Esophagus muscularis mucosa (tissue), 4 donors: ENCODE results near the gene ZNF385C. TPM values are rescaled to one million over a fixed set of nuclear protein-coding genes. Genes with fewer than 3 reads are reported as not detected.
A peak's percentile ranks its signal among the peaks of the same experiment; 100 is the strongest.

Experiments
- DNase-seq: peaks from one replicate; pipeline ENCODE4 v3.0.0-alpha.2; 2017; ENCODE audit errors: extremely low spot score
- H3K27ac ChIP-seq, 4 donors: fragments of 200-600 bp; sonication (generic); replicated peaks in 1 of 4; 1 replicate in 3 of 4; 2 replicates in 1 of 4; pipeline ENCODE4 v1.5.1; 2016 to 2019; ENCODE audit warnings: mild to moderate bottlenecking in 1 of 4
- H3K27me3 ChIP-seq, 4 donors: fragments of 200-600 bp; sonication (generic); one replicate each; pipeline versions ENCODE4 v1.5.1 to v1.6.0; 2016 to 2019
- H3K36me3 ChIP-seq, 4 donors: fragments of 200-600 bp; sonication (generic); one replicate each; pipeline ENCODE4 v1.5.1; 2016 to 2019
- H3K4me1 ChIP-seq, 4 donors: fragments of 200-600 bp; sonication (generic); one replicate each; pipeline ENCODE4 v1.5.1; 2016 to 2019
- H3K4me3 ChIP-seq, 4 donors: fragments of 200-600 bp; sonication (generic); 1 replicate in 2 of 4; 2 replicates in 2 of 4; pipeline ENCODE4 v1.5.1; 2016 to 2019; ENCODE audit warnings: mild to moderate bottlenecking in 4 of 4, moderate library complexity in 1 of 4
- H3K9me3 ChIP-seq, 4 donors: fragments of 200-600 bp; sonication (generic); 1 replicate in 3 of 4; 2 replicates in 1 of 4; pipeline ENCODE4 v1.5.1; 2016 to 2019
- EP300 ChIP-seq: sonication (generic); formaldehyde crosslinking; IDR thresholded peaks from one replicate; pipeline ENCODE4 v1.6.1; 2017; ENCODE audit warnings: antibody characterized with exemption
- POLR2A ChIP-seq: fragments of 450-650 bp; IDR thresholded peaks from one replicate; pipeline ENCODE4 v1.6.1; 2017; ENCODE audit warnings: antibody characterized with exemption, moderate library complexity, mild to moderate bottlenecking, low read depth
- POLR2AphosphoS5 ChIP-seq, 2 donors: sonication (generic); formaldehyde crosslinking; IDR thresholded peaks; one replicate each; pipeline ENCODE4 v1.6.1; 2017; ENCODE audit warnings: antibody characterized with exemption in 2 of 2
- WGBS: methylation state at CpG from one replicate; pipeline ENCODE4 v1.1.5; 2018; 5-methylcytosine and 5-hydroxymethylcytosine counted together
- intact Hi-C: fragments of 100-400 bp; cut with DNase I; formaldehyde crosslinking; loops from one replicate; pipeline ENCODE4 v1.15.1; 2023
- total RNA-seq, 4 donors: library from RNA; depleted of rRNA; stranded (reverse); fragments of >200 nt; gene quantifications; one replicate each; pipeline versions ENCODE4 v1.1.0 to v1.2.1, GENCODE V29; 2016
- TF ChIP-seq, protein P1 (sequence below), 3 experiments: fragments of 200-600 bp in 2 of 3; fragments of 450-650 bp in 1 of 3; sonication (generic) in 2 of 3; IDR thresholded peaks; one replicate each; pipeline ENCODE4 v1.5.1; 2017 to 2019; ENCODE audit warnings: antibody characterized with exemption in 3 of 3, mild to moderate bottlenecking in 2 of 3, moderate library complexity in 1 of 3

ZNF385C gene
- total RNA-seq, 4 donors from 2014 or later: 0.39 to 0.42 TPM; not detected in 2

DNA sequence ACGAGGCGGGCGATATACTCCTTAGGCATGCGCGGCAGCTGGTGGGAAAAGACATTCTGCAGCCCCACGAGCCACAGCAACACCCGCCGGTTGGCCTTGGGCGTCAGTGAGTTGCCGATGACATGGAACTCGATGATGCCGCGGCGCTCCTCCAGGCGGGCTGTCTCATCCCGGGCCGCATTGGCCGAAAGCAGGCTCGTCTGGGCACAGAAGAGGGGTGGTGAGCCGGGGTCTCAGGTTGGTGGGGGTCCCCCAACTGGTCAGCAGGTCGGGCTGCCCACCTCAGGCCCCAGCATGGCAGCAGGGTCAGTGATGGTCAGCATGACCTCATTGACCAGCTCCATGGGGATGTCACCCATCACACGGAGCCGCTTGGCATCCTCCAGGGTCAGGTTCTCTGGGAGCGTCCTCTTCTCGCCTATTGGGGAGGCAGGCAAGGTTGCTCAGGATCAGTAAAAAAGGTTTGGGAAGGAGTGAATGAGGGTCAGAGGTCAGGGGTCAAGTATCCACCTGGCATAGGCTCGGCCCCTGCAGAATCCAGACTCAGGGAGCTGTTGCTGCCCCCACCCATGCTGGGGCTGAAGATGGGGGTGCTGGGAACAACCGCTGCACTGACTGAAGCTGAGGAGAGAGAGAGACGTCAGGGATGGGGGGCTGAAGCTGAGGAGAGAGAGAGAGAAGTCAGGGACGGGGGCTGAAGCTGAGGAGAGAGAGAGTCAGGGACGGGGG lies 19.3 kb upstream of the ZNF385C start:
- Histone ChIP-seq H3K4me1 (peaks cover 30 to 60% (median 47%) of the 10 kb centered on the region in 4 donors), H3K4me3 (no peak overlapping the region), H3K36me3 (peaks cover 0 to 60% (median 42%) of the 10 kb centered on the region in 4 donors), H3K27ac (no peak overlapping the region), H3K9me3 (no peaks in the 10 kb centered on the region), H3K27me3 (no peaks in the 10 kb centered on the region)
- no peak for DNase-seq
- WGBS: 72% methylated on average over 12 of the region's 30 CpGs
- intact Hi-C loops: loop anchor here (2.0 to 5.0 kb wide), 3 partner anchors 50 to 150 kb away; partner anchors contain the start of gene CNP
- TF ChIP-seq, protein P1, sequence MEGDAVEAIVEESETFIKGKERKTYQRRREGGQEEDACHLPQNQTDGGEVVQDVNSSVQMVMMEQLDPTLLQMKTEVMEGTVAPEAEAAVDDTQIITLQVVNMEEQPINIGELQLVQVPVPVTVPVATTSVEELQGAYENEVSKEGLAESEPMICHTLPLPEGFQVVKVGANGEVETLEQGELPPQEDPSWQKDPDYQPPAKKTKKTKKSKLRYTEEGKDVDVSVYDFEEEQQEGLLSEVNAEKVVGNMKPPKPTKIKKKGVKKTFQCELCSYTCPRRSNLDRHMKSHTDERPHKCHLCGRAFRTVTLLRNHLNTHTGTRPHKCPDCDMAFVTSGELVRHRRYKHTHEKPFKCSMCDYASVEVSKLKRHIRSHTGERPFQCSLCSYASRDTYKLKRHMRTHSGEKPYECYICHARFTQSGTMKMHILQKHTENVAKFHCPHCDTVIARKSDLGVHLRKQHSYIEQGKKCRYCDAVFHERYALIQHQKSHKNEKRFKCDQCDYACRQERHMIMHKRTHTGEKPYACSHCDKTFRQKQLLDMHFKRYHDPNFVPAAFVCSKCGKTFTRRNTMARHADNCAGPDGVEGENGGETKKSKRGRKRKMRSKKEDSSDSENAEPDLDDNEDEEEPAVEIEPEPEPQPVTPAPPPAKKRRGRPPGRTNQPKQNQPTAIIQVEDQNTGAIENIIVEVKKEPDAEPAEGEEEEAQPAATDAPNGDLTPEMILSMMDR (IDR thresholded peaks at IDR 0.05): no peak
- TF ChIP-seq POLR2AphosphoS5 (IDR thresholded peaks at IDR 0.05) (no peak), EP300 (no peak), POLR2A (no peak)

DNA sequence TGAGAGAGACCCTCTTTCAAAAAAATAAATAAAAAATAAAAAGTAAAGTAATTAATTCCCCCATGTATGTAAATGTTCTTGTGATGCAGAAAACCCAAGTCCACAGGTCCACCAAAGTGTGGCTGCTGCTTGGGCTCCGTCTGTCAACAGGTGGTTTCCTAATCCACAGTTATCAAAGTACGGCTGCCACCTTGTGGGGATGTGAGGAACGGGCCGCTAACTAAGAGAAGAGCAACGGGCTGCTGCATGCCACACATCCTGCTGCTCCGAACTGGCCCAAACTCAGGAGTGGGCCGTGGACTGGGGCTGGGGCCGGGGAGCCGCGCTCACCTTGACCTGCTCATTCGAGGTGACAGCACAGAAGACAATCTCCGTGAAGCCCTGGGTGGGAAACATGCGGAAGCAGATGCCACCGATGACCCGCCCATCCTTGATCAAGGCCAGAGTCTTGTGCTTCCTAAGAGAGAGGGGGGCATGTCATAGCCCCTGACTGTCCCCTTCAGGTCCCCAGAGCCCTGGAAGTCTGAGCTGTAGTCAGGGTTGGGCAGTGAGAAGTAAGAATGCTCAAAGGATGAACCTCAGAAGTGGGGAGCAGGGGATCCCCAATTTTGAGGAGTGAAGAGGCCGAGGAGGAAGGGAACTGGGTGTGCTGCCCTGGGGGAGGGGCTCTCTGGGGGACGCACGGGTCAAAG lies 18.6 kb upstream of the ZNF385C start:
- TF ChIP-seq POLR2AphosphoS5 (IDR thresholded peaks at IDR 0.05) (peak in 1 of 2 donors; percentile 42), EP300 (no peak), POLR2A (no peak)
- TF ChIP-seq, protein P1 (IDR thresholded peaks at IDR 0.05): peak; percentile 77 to 88 (median 85)
- intact Hi-C loops: loop anchor here (2.0 to 5.0 kb wide), 3 partner anchors 50 to 150 kb away; partner anchors contain the start of gene CNP
- Histone ChIP-seq H3K4me3 (no peak overlapping the region), H3K36me3 (peaks cover 0 to 60% (median 42%) of the 10 kb centered on the region in 4 donors), H3K27me3 (no peaks in the 10 kb centered on the region), H3K4me1 (peaks cover 28 to 56% (median 44%) of the 10 kb centered on the region in 4 donors), H3K27ac (no peak overlapping the region), H3K9me3 (no peaks in the 10 kb centered on the region)
- WGBS: 31% methylated on average over 17 of the region's 18 CpGs
- peak; percentile 96 for DNase-seq

DNA sequence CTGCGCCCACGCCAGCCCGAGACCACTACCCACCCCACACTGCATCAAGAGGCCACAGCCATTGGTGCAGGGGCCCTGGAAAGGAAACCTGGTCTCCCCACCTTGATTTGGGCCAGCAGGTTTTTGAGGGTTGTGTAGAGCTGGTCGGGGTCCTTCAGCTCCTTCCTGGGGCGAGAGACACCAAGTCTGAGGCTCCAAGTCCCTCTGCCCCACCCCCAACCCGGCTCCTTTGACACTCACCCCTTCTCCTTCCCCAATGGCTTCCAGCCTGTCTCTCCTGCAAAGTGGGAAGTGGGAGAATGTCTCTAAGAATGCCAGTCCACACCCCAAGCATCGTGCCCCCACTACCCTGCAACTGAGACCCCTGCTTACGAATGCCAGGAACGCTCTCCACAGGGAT lies 15.8 kb upstream of the ZNF385C start:
- no peak overlapping the region for H3K4me3 ChIP-seq
- no peak for DNase-seq
- TF ChIP-seq EP300 (no peak), POLR2AphosphoS5 (IDR thresholded peaks at IDR 0.05) (no peak), POLR2A (no peak)
- TF ChIP-seq, protein P1 (IDR thresholded peaks at IDR 0.05): no peak
- H3K27me3 ChIP-seq: no peaks in the 10 kb centered on the region
- WGBS: 92% methylated on average over 6 of the region's 9 CpGs
- H3K9me3 ChIP-seq: no peaks in the 10 kb centered on the region
- H3K36me3 ChIP-seq: peaks cover 0 to 62% (median 43%) of the 10 kb centered on the region in 4 donors
- peaks cover 19 to 46% (median 34%) of the 10 kb centered on the region in 4 donors for H3K4me1 ChIP-seq
- H3K27ac ChIP-seq: peak overlapping the region in 1 of 4 donors; percentile 87
- intact Hi-C loops: no loop called here

DNA sequence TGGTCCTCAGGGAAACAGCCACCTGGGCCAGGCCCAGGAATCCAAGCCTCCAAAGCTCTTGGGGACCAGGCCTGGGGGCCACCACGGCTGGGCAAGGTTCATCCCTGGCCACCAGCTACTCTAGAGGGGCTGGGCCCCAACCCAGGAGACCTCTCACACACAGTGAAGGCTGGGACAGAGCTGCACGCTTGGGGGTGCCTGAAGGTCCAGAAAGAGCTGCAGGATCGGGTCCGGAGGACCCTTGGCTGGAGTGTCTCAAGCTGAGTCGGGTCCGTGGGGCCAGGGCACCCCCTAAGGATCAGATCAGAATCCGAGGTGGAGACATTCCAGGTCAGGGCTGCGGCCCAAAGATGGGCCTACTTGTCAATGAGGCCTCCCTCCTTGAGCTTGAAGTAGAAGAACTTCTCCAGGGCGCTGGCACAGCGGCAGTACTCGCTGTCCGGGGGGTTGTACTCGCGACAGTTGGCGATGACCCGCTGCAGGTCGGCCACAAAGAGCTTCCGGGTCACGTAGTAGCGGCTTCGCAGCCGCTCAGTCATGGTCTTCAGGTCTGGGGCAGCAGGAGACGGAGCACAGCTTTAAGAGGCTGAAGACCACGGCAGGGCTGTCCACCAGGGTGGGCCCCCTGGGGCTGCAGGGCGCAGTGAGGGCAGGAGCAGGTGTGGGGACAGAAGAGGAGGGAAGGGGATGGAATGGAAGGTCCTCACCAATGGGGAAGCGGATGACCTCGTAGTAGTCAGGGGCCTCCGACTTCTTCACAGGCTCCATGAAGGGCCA lies 15.2 kb upstream of the ZNF385C start:
- 91% methylated on average over 24 of the region's 28 CpGs for WGBS
- H3K36me3 ChIP-seq: peaks cover 0 to 62% (median 46%) of the 10 kb centered on the region in 4 donors

More for the DNA sequence above, 15.2 kb upstream of the ZNF385C start:
- TF ChIP-seq POLR2AphosphoS5 (IDR thresholded peaks at IDR 0.05): no peak
- TF ChIP-seq, protein P1 (IDR thresholded peaks at IDR 0.05): no peak
- TF ChIP-seq POLR2A: no peak
- TF ChIP-seq EP300: no peak
- H3K4me3 ChIP-seq: peak overlapping the region in 2 of 4 donors; percentile 60 to 67
- peak overlapping the region; percentile 87 to 94 (median 90) for H3K27ac ChIP-seq
- H3K4me1 ChIP-seq: peaks cover 19 to 46% (median 31%) of the 10 kb centered on the region in 4 donors
- no peak for DNase-seq
- no peaks in the 10 kb centered on the region for H3K9me3 ChIP-seq
- intact Hi-C loops: no loop called here
- H3K27me3 ChIP-seq: no peaks in the 10 kb centered on the region
